Activated T-cell treated with anti-CD3 and anti-CD28 coated beads, Interleukin-2, amount 50 U/mL, for 72 hours (primary cell): ENCODE measurements around the gene MACO1. TPM values are rescaled to one million over a fixed set of nuclear protein-coding genes. Genes with fewer than 3 reads are reported as not detected.
"Not testable (repeated sequence)": the region's sequence is repeated elsewhere in the genome, so short reads cannot be mapped to it uniquely, and the experiment has no call there.

Source experiments
- ATAC-seq, 2 donors: fragments of 150-1000 bp; cut with Tn5 transposase; replicated peaks in 1 of 2; 2 replicates each; pipeline ENCODE4 v1.10.0; 2021; ENCODE audit warnings: moderate library complexity in 2 of 2, mild to moderate bottlenecking in 1 of 2
- DNase-seq, 2 donors: peaks; one replicate each; pipeline ENCODE4 v3.0.0; 2021 to 2022; ENCODE audit warnings: mixed read lengths in 1 of 2
- H3K27ac Mint-ChIP-seq: one replicate; pipeline ENCODE4 v1.8.0; 2022; ENCODE audit warnings: mild to moderate bottlenecking, moderate library complexity, mixed read lengths
- H3K27me3 Mint-ChIP-seq: one replicate; pipeline ENCODE4 v1.8.0; 2022; ENCODE audit warnings: low read depth, mixed read lengths
- H3K36me3 Mint-ChIP-seq, 2 donors: one replicate each; pipeline ENCODE4 v1.8.0; 2022; ENCODE audit warnings: mixed read lengths in 2 of 2, mild to moderate bottlenecking in 1 of 2; ENCODE audit not compliant: insufficient read depth in 2 of 2
- H3K4me1 Mint-ChIP-seq: one replicate; pipeline ENCODE4 v1.8.0; 2022; ENCODE audit warnings: low read depth, mixed read lengths
- H3K4me3 Mint-ChIP-seq, 2 donors: one replicate each; pipeline ENCODE4 v1.8.0; 2022; ENCODE audit warnings: mild to moderate bottlenecking in 2 of 2, mixed read lengths in 2 of 2, moderate library complexity in 2 of 2
- H3K9me3 Mint-ChIP-seq, 2 donors: one replicate each; pipeline ENCODE4 v1.8.0; 2022; ENCODE audit warnings: mixed read lengths in 2 of 2
- total RNA-seq, 2 donors: library from RNA; stranded (reverse); gene quantifications; one replicate each; pipeline ENCODE4 v1.2.3, GENCODE V29; 2022

MACO1 gene
- 10 to 100 TPM; 22.6 to 26.3 TPM for total RNA-seq

- H3K4me1 Mint-ChIP-seq: peaks cover 41% of the 10 kb centered on the region
- ATAC-seq (peak; percentile 90), DNase-seq (peak; percentile 96 to 98)
- H3K27me3 Mint-ChIP-seq: no peaks in the 10 kb centered on the region
- peaks cover 0 to 3% of the 10 kb centered on the region in 2 donors for H3K36me3 Mint-ChIP-seq
- H3K4me3 Mint-ChIP-seq: peak within 1 kb of the TSS; percentile 97 to 100
- H3K9me3 Mint-ChIP-seq: no peaks in the 10 kb centered on the region
- H3K27ac Mint-ChIP-seq: peak within 1 kb of the TSS; percentile 100
Observed at GRCh38 chr1:25430073-25430966, at the start of gene MACO1. Gene MACO1, plus strand, starts transcription at chr1:25430897. Its CDS starts 202 bp downstream, at chr1:25431099.

DNA sequence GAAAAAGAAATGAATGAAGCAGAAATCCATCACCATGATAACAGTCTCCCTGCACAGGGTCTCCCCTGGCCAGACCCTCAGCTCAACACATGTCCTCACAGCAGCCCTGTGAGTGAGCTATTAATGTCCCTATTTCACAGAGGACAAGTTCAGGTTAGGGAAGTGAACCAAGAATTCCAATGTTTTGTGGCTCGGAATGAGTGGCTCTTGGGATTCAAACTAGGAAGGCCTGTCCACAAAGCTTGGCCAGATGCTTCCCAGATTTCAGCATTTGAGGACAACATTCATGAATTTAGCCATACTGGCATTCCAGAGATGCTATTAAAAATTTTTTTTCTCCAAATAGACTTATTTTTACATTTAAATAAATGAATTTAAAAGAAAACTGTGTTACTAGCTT lies 48.2 kb upstream of the MACO1 start:
- not testable (repeated sequence) for H3K27me3 Mint-ChIP-seq, H3K36me3 Mint-ChIP-seq, ATAC-seq, H3K4me3 Mint-ChIP-seq, H3K9me3 Mint-ChIP-seq, H3K4me1 Mint-ChIP-seq, H3K27ac Mint-ChIP-seq, DNase-seq

DNA sequence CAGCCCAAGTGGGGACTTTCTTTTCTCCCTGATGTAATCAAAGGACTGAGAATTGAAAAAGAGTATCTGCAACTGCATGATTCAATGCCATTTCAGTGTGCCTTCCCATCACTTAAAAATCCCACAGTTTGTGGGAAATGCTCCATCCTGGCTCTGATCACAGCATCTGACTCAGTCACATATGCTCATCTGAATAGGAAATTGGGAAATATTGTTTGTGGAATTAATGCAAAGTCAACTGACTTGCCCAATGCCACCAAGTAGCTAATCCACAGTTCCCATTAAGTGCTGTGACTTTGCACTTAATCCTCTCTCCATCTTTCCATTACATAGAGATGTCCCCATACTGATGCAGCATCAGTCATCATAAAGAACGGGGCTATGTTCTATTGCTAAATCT lies 47.6 kb upstream of the MACO1 start:
- H3K27ac Mint-ChIP-seq, ATAC-seq, DNase-seq, H3K36me3 Mint-ChIP-seq, H3K4me1 Mint-ChIP-seq, H3K4me3 Mint-ChIP-seq, H3K27me3 Mint-ChIP-seq, H3K9me3 Mint-ChIP-seq: not testable (repeated sequence)

GRCh38 chr1:25383875-25384274 lies 46.8 kb upstream of the MACO1 start:
- not testable (repeated sequence) for H3K4me1 Mint-ChIP-seq, H3K4me3 Mint-ChIP-seq, H3K27me3 Mint-ChIP-seq, H3K27ac Mint-ChIP-seq, ATAC-seq, H3K9me3 Mint-ChIP-seq, DNase-seq, H3K36me3 Mint-ChIP-seq

DNA sequence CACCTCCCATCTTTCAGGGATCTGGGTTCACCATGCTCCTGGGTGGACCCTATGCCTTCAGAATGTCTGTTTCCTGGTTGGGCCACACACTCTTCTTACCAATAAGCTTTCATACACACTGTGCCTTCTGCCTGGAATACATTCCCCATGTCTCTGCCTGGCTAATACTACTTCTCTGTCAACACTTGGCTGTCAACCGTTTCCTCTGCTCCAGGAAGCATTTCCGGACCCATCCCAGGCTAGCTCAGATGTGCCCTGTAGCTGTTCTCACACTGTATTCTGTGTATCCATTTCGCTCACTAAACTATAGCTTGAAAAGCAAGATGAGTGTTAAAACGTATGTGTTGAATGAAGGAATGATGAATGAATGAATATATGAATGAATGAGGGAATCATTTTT lies 43.6 kb upstream of the MACO1 start:
- not testable (repeated sequence) for DNase-seq, ATAC-seq, H3K27ac Mint-ChIP-seq, H3K36me3 Mint-ChIP-seq, H3K4me1 Mint-ChIP-seq, H3K9me3 Mint-ChIP-seq, H3K4me3 Mint-ChIP-seq, H3K27me3 Mint-ChIP-seq

DNA sequence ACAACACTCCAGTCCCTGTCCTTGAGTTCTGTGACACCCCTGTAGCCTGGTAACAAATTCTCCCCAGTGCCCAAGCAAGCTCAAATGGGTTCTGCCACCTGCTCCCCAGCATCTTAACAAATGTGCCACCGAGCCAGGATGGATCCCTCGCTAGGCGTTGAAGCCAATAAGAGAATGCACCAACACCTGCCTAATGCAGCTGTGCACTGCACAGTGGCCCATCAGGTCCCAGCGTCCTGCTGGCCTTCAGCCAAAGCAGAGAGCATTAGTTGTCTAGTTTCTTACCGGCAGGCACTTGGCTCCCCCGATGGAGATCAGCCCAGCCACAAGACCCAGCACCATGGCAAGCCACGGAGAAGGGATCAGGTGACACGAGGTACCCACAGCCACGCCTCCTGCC lies 42.0 kb upstream of the MACO1 start:
- H3K4me1 Mint-ChIP-seq, H3K27me3 Mint-ChIP-seq, H3K4me3 Mint-ChIP-seq, H3K9me3 Mint-ChIP-seq, H3K27ac Mint-ChIP-seq, DNase-seq, ATAC-seq, H3K36me3 Mint-ChIP-seq: not testable (repeated sequence)

DNA sequence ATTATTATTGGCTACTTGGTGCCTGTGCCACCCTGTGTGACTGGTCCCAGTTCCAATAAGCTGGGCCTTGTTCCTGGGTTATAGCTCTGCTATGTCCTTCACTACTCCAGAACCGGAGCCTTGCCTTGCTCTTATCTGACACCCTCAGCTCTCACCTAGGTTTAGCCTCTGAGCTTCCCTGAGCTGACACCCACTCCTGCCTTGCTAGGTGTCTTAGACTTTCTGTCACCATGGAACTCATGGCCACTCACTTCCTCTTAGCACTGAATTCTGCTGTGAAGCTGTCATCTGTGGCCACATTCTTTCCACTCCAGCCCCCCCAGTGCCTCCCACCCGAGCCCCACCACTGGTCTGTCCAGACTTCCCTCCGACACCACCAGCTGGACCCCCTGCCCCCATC lies 41.0 kb upstream of the MACO1 start:
- H3K4me1 Mint-ChIP-seq, H3K27me3 Mint-ChIP-seq, ATAC-seq, DNase-seq, H3K4me3 Mint-ChIP-seq, H3K27ac Mint-ChIP-seq, H3K9me3 Mint-ChIP-seq, H3K36me3 Mint-ChIP-seq: not testable (repeated sequence)

DNA sequence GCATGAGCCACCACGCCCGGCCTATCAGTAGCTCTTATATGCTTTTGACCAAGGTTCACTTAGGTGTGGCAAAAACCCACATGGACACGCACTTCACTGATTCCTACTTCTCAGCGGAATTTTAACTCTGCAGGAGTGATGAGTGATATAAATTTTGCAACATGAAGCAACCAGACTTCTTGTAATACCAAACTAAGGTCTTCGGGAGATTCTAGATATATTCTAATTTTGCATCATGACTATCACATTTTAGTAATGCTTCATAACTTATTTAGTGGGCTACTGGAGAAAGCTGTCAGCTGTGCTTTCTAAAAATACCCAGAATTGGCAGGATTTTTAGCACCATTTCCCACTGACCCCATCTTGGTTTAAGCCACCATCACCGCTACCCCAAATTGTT lies 37.9 kb upstream of the MACO1 start:
- no peak for DNase-seq
- Mint-ChIP-seq H3K9me3 (no peaks in the 10 kb centered on the region), H3K4me1 (no peaks in the 10 kb centered on the region), H3K27me3 (no peaks in the 10 kb centered on the region), H3K36me3 (no peaks in the 10 kb centered on the region), H3K27ac (no peak overlapping the region), H3K4me3 (no peak overlapping the region)
- ATAC-seq: no peak

GRCh38 chr1:25397549-25397948 lies 33.1 kb upstream of the MACO1 start:
- not testable (repeated sequence) for H3K4me3 Mint-ChIP-seq, ATAC-seq, H3K9me3 Mint-ChIP-seq, H3K4me1 Mint-ChIP-seq, H3K27ac Mint-ChIP-seq, H3K27me3 Mint-ChIP-seq, DNase-seq, H3K36me3 Mint-ChIP-seq

GRCh38 chr1:25398079-25398478 lies 32.6 kb upstream of the MACO1 start:
- not testable (repeated sequence) for ATAC-seq, H3K27me3 Mint-ChIP-seq, H3K4me1 Mint-ChIP-seq, H3K36me3 Mint-ChIP-seq, H3K9me3 Mint-ChIP-seq, H3K27ac Mint-ChIP-seq, DNase-seq, H3K4me3 Mint-ChIP-seq

DNA sequence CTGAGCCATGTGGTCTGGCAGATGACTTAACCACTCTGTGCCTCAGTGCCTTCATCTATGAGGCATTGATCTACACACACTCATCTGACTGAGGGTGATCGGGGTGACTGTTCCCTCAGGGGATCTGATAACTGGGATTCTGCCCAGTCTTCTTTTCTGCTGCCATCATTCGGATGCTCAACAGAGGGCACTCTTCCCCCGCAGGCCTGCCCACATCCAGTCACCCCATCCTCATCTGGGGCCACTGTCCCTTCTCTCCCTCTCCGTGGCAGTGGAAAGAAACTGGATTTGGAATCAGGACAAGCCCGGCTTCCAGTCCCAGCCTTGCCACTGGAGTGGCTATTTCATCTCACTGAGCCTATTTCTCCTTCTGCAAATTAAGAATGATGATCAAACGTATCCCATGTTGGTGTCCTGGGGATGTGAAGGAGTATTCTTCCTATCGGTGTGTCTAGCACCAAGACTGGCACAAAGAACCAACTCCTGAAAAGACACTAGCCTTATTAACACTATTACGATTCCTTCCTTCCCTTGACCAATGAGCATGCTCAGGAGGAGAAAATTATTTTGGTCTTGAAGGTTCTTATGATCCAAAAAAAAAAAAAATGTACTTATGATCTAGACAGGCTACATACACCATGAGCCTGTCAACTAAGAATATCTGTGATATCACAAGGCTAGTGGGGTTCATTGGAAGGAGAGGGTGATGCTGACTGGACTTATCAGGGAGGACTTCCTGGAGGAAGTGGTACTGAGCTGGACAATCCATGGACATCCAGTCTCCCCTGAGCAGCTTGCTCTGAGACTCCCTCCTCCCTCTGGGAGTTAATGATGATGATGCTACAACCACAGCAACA lies 27.5 kb upstream of the MACO1 start:
- H3K36me3 Mint-ChIP-seq, H3K4me1 Mint-ChIP-seq, H3K9me3 Mint-ChIP-seq, H3K4me3 Mint-ChIP-seq, H3K27ac Mint-ChIP-seq, H3K27me3 Mint-ChIP-seq: not testable (repeated sequence)
- ATAC-seq (peak; percentile 77 to 81), DNase-seq (peak in 1 of 2 donors; percentile 20)

- H3K27ac Mint-ChIP-seq, H3K36me3 Mint-ChIP-seq, DNase-seq, H3K9me3 Mint-ChIP-seq, H3K4me1 Mint-ChIP-seq, H3K4me3 Mint-ChIP-seq, H3K27me3 Mint-ChIP-seq: not testable (repeated sequence)
- ATAC-seq: peak in 1 of 2 donors; percentile 32
Observed at GRCh38 chr1:25405731-25406305, 24.9 kb upstream of the MACO1 start.
